Fibroblast of the aortic adventitia (primary cell): Measurements from ENCODE around the gene MSX1. TPM values are rescaled to one million over a fixed set of nuclear protein-coding genes. Genes with fewer than 3 reads are reported as not detected.

Experiments
- DNase-seq: peaks from one replicate; pipeline ENCODE4 v3.0.0-alpha.2; 2010; ENCODE audit warnings: low read depth
- H3K4me3 ChIP-seq: 2 replicates; pipeline ENCODE4 v1.5.1; 2011; ENCODE audit warnings: low read depth, mild to moderate bottlenecking, control low read depth, low read length, moderate library complexity
- total RNA-seq: library from RNA; depleted of rRNA; stranded (reverse); fragments of >200 nt; gene quantifications from 2 replicates; pipeline ENCODE4 v1.2.3, GENCODE V29; 2012; ENCODE audit warnings: low replicate concordance
- TF ChIP-seq, protein P1 (sequence below): IDR thresholded peaks from 2 replicates; pipeline ENCODE4 v1.5.1; 2011; ENCODE audit warnings: mild to moderate bottlenecking, low read length, control low read depth, inconsistent platforms; ENCODE audit not compliant: insufficient read depth

The MSX1 gene
- total RNA-seq, 1 donor = 17.6 TPM

- TF ChIP-seq, protein P1, sequence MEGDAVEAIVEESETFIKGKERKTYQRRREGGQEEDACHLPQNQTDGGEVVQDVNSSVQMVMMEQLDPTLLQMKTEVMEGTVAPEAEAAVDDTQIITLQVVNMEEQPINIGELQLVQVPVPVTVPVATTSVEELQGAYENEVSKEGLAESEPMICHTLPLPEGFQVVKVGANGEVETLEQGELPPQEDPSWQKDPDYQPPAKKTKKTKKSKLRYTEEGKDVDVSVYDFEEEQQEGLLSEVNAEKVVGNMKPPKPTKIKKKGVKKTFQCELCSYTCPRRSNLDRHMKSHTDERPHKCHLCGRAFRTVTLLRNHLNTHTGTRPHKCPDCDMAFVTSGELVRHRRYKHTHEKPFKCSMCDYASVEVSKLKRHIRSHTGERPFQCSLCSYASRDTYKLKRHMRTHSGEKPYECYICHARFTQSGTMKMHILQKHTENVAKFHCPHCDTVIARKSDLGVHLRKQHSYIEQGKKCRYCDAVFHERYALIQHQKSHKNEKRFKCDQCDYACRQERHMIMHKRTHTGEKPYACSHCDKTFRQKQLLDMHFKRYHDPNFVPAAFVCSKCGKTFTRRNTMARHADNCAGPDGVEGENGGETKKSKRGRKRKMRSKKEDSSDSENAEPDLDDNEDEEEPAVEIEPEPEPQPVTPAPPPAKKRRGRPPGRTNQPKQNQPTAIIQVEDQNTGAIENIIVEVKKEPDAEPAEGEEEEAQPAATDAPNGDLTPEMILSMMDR = no peak
- no peak for DNase-seq
- H3K4me3 ChIP-seq = no peak overlapping the region
Observed at GRCh38 chr4:4838936-4839810, 20.3 kb upstream of the MSX1 start.

DNA sequence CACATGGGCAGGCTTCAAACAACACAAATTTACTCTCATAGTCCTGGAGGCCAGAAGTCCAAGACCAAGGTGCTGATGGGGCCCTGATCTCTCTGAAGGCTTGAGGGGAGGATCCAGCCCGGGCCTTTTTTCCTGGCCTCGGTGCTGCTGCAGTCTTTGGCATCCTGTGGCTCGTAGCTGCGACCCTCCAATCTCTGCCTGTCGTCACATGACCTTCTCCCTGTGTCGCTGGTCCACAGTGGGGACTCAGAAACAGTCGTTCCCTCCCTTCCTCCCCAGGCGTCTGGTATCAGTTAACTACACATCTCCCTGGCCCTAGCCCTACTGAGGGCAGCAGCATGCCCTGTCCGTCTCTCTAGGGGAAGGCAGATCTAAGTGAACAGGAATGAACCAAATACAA lies 19.1 kb upstream of the MSX1 start:
- H3K4me3 ChIP-seq = no peak overlapping the region
- TF ChIP-seq, protein P1 = no peak
- DNase-seq = no peak

DNA sequence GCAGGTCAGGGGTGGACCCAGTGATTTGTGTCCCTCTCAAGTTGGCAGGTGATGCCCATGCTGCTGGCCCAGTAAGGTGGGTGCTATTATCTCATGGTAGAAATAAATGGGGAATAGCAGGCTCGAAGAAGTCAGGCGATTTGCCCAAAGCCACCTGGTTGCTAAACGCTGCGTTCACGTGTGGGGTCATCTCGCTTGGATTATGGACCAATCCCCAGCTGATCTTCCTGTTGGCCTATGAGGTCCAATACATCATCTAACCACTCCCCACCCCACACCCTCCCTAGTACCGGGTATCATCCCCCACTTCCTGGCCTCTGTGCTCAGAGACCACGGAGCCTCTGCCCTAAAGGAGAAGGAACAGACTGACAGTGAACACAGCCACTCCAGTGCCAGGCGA lies 18.3 kb upstream of the MSX1 start:
- DNase-seq = no peak
- TF ChIP-seq, protein P1 = no peak
- H3K4me3 ChIP-seq = no peak overlapping the region

- TF ChIP-seq, protein P1 = no peak
- H3K4me3 ChIP-seq = no peak overlapping the region
- DNase-seq = no peak
Observed at GRCh38 chr4:4842476-4843441, 16.7 kb upstream of the MSX1 start.

DNA sequence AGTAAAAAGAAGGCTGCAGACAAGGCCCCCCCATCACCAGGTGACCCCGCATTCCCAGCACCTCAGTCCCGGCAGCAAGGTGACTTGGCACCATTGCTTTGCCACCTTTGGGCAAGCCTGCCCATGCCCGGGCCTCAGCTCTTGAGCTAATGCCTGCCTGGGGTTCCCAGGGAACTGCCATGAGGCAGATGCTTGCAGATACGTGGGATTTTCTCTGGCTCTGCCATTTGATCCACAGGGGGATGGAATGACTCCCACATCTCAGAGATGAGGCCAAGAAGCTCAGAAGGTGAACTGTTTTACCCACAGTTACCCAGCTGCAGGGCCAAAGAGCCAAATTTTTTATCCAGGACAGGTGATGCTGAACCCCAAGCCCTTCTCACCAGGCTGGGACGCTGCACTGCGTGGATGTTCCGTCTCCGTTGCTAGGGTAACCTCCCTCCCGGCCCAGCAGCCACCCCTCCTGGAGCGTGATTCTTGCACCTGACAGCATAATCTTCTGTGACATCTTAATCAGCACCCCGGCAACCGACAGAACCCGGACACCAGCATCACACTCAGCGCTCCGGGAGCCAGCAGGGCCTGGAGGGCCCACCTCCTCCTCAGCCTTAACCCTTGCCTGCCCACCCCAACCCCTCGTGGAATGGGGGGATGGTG lies 15.7 kb upstream of the MSX1 start:
- DNase-seq = no peak
- TF ChIP-seq, protein P1 = no peak

DNA sequence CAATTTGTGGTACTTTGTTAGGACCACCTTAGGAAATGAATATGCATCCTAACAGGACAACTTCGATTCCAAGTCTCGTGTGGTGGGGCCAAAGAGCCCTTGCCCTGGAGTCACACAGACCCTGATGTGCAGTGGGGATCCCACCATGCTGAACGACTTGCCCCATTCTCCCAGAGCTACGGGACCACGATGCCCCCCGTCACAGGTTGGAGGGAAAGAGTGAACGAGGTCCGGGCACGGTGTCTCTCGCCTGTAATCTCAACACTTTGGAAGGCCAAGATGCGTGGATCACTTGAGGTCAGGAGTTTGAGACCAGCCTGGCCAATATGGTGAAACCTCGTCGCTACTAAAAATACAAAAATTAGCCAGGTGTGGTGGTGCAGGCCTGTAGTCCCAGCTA lies 14.4 kb upstream of the MSX1 start:
- TF ChIP-seq, protein P1 = no peak
- no peak for DNase-seq
- no peak overlapping the region for H3K4me3 ChIP-seq

More for the DNA sequence above, 15.7 kb upstream of the MSX1 start:
- no peak overlapping the region for H3K4me3 ChIP-seq
